A549 (cell line): ENCODE measurements around the gene TRPM6. TPM values are rescaled to one million over a fixed set of nuclear protein-coding genes. Genes with fewer than 3 reads are reported as not detected.

ENCODE experiments used
- ATAC-seq, 2 experiments: fragments of 200-7000 bp in 1 of 2; fragments of >200 bp in 1 of 2; cut with Nextera tagmentation in 1 of 2; cut with Tn5 transposase in 1 of 2; 3 replicates each; pipeline versions ENCODE4 v1.8.0 to v1.9.1; 2018 to 2020; ENCODE audit warnings: mild to moderate bottlenecking in 1 of 2, moderate library complexity in 1 of 2
- CTCF ChIA-PET: fragments of 300-600 bp; sonication (Branson Sonifier 250); formaldehyde crosslinking; extraction: SDS; loops from one replicate; lab custom pipeline; 2021; ENCODE audit warnings: antibody characterized with exemption, inconsistent platforms; lab: Yijun Ruan, JAX
- POLR2A ChIA-PET: fragments of 350-600 bp; formaldehyde crosslinking; extraction: SDS; loops from one replicate; lab custom pipeline; 2021; ENCODE audit warnings: antibody characterized with exemption, inconsistent platforms; lab: Yijun Ruan, JAX
- DNase-seq, 2 experiments: peaks; one replicate each; pipeline versions ENCODE4 v3.0.0 to v3.0.0-alpha.2; 2011 to 2016; ENCODE audit warnings: low read depth in 1 of 2, low spot score in 1 of 2
- FAIRE-seq: peaks from 2 replicates; lab custom pipeline; 2011; peaks lifted over from hg19 to GRCh38; lab: Jason Lieb, UNC
- H3K27ac ChIP-seq, 2 experiments: fragments of >200 bp; sonication (Bioruptor Twin); formaldehyde crosslinking; 3 replicates each; pipeline ENCODE4 v1.5.1; 2016 to 2017
- H3K4me1 ChIP-seq: fragments of >200 bp; sonication (Bioruptor Twin); formaldehyde crosslinking; 3 replicates; pipeline ENCODE4 v1.6.1; 2016
- H3K4me2 ChIP-seq: fragments of >200 bp; sonication (Bioruptor Twin); formaldehyde crosslinking; 3 replicates; pipeline ENCODE4 v1.6.1; 2016
- H3K4me3 ChIP-seq: fragments of >200 bp; sonication (Bioruptor Twin); formaldehyde crosslinking; 3 replicates; pipeline ENCODE4 v1.5.1; 2016
- H3K9me3 ChIP-seq: fragments of >200 bp; sonication (Bioruptor Twin); formaldehyde crosslinking; 3 replicates; pipeline ENCODE4 v1.6.1; 2016
- ESRRA ChIP-seq: fragments of 150-350 bp; IDR thresholded peaks from 2 replicates; pipeline ENCODE4 v1.6.1; 2014; ENCODE audit warnings: mild to moderate bottlenecking, low read length, borderline replicate concordance
- FOSB ChIP-seq: fragments of 250-450 bp; sonication (Bioruptor Pico); IDR thresholded peaks from 2 replicates; pipeline ENCODE4 v1.5.0; 2020; ENCODE audit warnings: mild to moderate bottlenecking, moderate library complexity
- FOSL2 ChIP-seq, 2 experiments: fragments of 450-650 bp in 1 of 2; fragments of >200 bp in 1 of 2; sonication (Bioruptor Twin) in 1 of 2; formaldehyde crosslinking; IDR thresholded peaks; 2 replicates each; pipeline versions ENCODE4 v1.5.0 to v1.6.1; 2016 to 2020; ENCODE audit warnings: mild to moderate bottlenecking in 1 of 2, moderate library complexity in 1 of 2
- HOXA7 ChIP-seq: fragments of 250-450 bp; sonication (Bioruptor Pico); IDR thresholded peaks from 2 replicates; pipeline ENCODE4 v1.5.0; 2020; ENCODE audit warnings: mild to moderate bottlenecking, moderate library complexity
- JUN ChIP-seq, 2 experiments: fragments of >200 bp; sonication (Bioruptor Twin); formaldehyde crosslinking; IDR thresholded peaks; 2 replicates in 1 of 2; 3 replicates in 1 of 2; pipeline ENCODE4 v1.6.1; 2016 to 2017
- KDM5A ChIP-seq: fragments of 200-600 bp; sonication (generic); IDR thresholded peaks from 2 replicates; pipeline ENCODE4 v1.6.1; 2016; ENCODE audit warnings: antibody characterized with exemption, mild to moderate bottlenecking
- MAFK ChIP-seq: fragments of 450-650 bp; IDR thresholded peaks from 2 replicates; pipeline ENCODE4 v1.6.1; 2014; ENCODE audit not compliant: partially characterized antibody
- PHF8 ChIP-seq: fragments of 200-600 bp; sonication (generic); IDR thresholded peaks from 2 replicates; pipeline ENCODE4 v1.6.1; 2016; ENCODE audit warnings: low read depth, mild to moderate bottlenecking, antibody characterized with exemption, moderate library complexity, borderline replicate concordance
- RAD21 ChIP-seq, 2 experiments: fragments of >200 bp in 1 of 2; sonication (Bioruptor Twin) in 1 of 2; formaldehyde crosslinking in 1 of 2; IDR thresholded peaks in 1 of 2; conservative IDR thresholded peaks in 1 of 2; 2 replicates in 1 of 2; 3 replicates in 1 of 2; pipeline ENCODE4 v1.6.1; 2012 to 2018; ENCODE audit warnings: inconsistent platforms in 1 of 2
- SMC3 ChIP-seq: fragments of >200 bp; sonication (Bioruptor Twin); formaldehyde crosslinking; IDR thresholded peaks from 3 replicates; pipeline ENCODE4 v1.6.1; 2018; ENCODE audit warnings: inconsistent platforms
- ZNF302 ChIP-seq: fragments of 250-450 bp; sonication (Bioruptor Pico); IDR thresholded peaks from 2 replicates; pipeline ENCODE4 v1.9.0; 2021; ENCODE audit warnings: inconsistent platforms, mild to moderate bottlenecking, moderate library complexity
- WGBS: methylation state at CpG from one replicate; pipeline ENCODE4 v1.1.6; 2017; ENCODE audit errors: missing lambda C conversion rate; 5-methylcytosine and 5-hydroxymethylcytosine counted together
- polyA plus RNA-seq, 4 experiments: library from polyadenylated mRNA; depleted of rRNA in 3 of 4; stranded (reverse); fragments of >200 nt; fragmentation: RNase III in 1 of 4; extraction: RNeasy Plus Mini Kit Qiagen cat#74134 plus additional on column Dnase treatment in 1 of 4; gene quantifications; 2 replicates in 3 of 4; 3 replicates in 1 of 4; pipeline ENCODE4 v1.2.3, GENCODE V29; 2011 to 2017
- TF ChIP-seq, protein P1 (sequence below): IDR thresholded peaks from 2 replicates; pipeline ENCODE4 v1.6.1; 2012
- TF ChIP-seq, protein P2 (sequence below): fragments of 250-450 bp; sonication (Bioruptor Pico); IDR thresholded peaks from 2 replicates; pipeline ENCODE4 v1.5.0; 2021; ENCODE audit warnings: mild to moderate bottlenecking, moderate library complexity, borderline replicate concordance
- TF ChIP-seq, protein P3 (sequence below): fragments of >200 bp; sonication (Bioruptor Twin); formaldehyde crosslinking; IDR thresholded peaks from 3 replicates; pipeline ENCODE4 v1.5.1; 2016

The TRPM6 gene
- polyA plus RNA-seq, 2 of the 4 experiments (the other 2 are of a cell fraction) = 1.5 to 2.1 TPM

DNA sequence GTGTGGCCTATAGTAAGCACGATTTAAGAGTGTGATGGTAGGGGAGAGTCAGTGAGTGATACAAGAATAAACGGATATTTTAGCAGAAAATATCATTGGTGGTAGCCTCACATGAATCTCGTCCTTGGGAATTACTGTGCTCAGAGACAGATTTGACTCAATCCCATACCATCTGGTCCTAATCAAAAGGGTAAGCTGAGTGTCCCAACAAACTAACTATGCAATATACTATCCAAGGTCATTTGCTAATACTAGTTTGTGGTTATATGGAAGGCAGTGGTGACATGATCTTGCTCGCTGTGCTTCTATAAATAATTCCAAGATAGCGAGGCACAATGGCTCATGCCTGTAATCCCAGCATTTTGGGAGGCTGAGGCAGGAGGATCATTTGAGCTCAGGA lies 103.2 kb downstream of the TRPM6 start:
- H3K4me3 ChIP-seq = no peak overlapping the region
- POLR2A ChIA-PET = no interaction called here
- H3K9me3 ChIP-seq = no peaks in the 10 kb centered on the region
- CTCF ChIA-PET = interaction anchor here (0.6 to 3.5 kb wide), 4 partner anchors 8 to 27 kb away, joined by 3 to 41 read pairs (median 4); no protein-coding TSS in a partner anchor
- DNase-seq = no peak
- H3K4me1 ChIP-seq = peaks cover 11% of the 10 kb centered on the region; the same call in 2 of the 3 replicates
- no peak overlapping the region for H3K27ac ChIP-seq
- ATAC-seq = no peak
- no peak for TF ChIP-seq ESRRA
- TF ChIP-seq KDM5A = no peak
- TF ChIP-seq SMC3 = no peak
- 59% methylated on average over 5 of the region's 5 CpGs for WGBS
- no peak overlapping the region for H3K4me2 ChIP-seq
- no peak for FAIRE-seq

DNA sequence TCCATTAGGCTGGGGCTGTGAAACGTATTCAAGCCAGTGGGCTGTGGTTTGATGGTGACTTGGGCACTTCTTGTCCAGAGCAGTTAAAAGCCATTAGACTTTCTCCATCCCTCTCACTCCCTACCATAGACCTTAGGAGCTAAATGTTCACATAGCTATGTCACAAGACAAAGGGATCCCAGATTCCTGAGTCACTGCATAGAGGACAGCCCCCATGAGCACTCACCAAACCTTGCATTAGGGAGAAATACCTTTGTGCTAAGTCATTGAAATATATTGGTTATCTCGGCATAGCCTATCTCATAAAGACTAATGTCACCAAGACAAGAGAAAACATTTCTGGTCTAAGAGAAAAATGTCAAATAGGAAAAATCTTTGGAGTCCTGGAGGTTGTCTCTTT lies 104.3 kb downstream of the TRPM6 start:
- peak overlapping the region; percentile 36 to 44; a peak in 2 of 6 replicates for H3K27ac ChIP-seq
- ChIA-PET POLR2A (interaction anchor here (1.0 kb wide), 1 partner anchor 245 kb away, joined by 3 read pairs; no protein-coding TSS in a partner anchor), CTCF (interaction anchor here (1.0 to 3.5 kb wide), 7 partner anchors 11 to 245 kb away, joined by 3 to 41 read pairs (median 4); partner anchors contain the start of genes C9orf40 and CARNMT1)
- DNase-seq = peak; percentile 48 to 53
- ATAC-seq = peak; percentile 89 to 95
- no peaks in the 10 kb centered on the region for H3K9me3 ChIP-seq
- 10% methylated on average over 2 of the region's 2 CpGs for WGBS
- no peak overlapping the region for H3K4me3 ChIP-seq
- H3K4me2 ChIP-seq = peak overlapping the region; percentile 41; the same call in 2 of the 3 replicates
- peak; percentile 68 for FAIRE-seq
- peaks cover 11% of the 10 kb centered on the region; the same call in 2 of the 3 replicates for H3K4me1 ChIP-seq
- TF ChIP-seq JUN (IDR thresholded peaks at IDR 0.05) = no peak
- TF ChIP-seq FOSL2 (IDR thresholded peaks at IDR 0.05) = no peak
- peak; percentile 35; the same call in 1 of the 2 replicates for TF ChIP-seq FOSL2 (CRISPR knock-in tag; IDR thresholded peaks at IDR 0.05)
- peak; percentile 24 for TF ChIP-seq MAFK
- TF ChIP-seq, protein P1, sequence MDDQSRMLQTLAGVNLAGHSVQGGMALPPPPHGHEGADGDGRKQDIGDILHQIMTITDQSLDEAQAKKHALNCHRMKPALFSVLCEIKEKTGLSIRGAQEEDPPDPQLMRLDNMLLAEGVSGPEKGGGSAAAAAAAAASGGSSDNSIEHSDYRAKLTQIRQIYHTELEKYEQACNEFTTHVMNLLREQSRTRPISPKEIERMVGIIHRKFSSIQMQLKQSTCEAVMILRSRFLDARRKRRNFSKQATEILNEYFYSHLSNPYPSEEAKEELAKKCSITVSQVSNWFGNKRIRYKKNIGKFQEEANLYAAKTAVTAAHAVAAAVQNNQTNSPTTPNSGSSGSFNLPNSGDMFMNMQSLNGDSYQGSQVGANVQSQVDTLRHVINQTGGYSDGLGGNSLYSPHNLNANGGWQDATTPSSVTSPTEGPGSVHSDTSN = no peak
- no peak for TF ChIP-seq PHF8
- TF ChIP-seq FOSB (CRISPR knock-in tag) = no peak
- TF ChIP-seq ZNF302 (CRISPR knock-in tag) = no peak

DNA sequence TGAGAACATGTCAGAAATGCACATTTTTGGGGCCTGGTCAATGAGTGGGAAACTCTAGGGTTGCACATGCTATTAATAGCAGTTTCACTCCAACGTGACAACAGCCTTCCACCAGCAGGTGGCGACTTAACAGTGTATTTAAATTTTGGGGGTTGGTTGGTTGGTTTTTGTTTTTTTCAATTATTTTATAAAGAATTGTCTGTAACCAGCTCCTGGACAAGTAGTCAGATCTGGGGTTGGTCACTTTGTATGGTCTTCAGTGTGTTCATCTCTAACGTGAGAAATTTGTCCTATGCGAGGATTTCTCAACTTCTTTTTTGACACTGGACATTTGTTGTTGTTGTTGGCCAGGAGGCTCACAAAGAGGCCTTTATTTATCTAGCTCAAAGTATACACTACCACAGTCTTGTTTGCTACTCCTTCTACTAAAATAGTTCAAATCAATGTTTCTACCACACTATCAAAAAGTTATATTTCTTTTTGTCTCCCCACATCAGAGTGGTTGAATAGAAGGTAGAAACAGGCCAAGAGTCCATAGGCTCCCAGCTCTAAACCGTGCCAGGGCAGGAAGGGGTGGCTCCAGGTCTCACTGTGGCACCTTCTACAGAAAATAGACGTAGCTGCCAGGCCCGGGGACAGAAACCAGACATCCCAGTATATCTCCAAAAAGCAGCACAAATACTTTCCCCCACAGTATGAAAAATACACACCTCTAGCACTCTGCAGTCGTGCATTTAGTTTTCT lies 110.4 kb downstream of the TRPM6 start:
- Histone ChIP-seq H3K27ac (no peak overlapping the region), H3K9me3 (no peaks in the 10 kb centered on the region), H3K4me3 (no peak overlapping the region)
- ChIA-PET CTCF (interaction anchor here (0.6 to 12.9 kb wide), 29 partner anchors 9 to 305 kb away, joined by 3 to 304 read pairs (median 5); partner anchors contain the start of genes C9orf40, CARNMT1, NMRK1 and OSTF1), POLR2A (interaction anchor here (0.7 to 1.3 kb wide), 3 partner anchors 110 to 311 kb away, joined by 3 read pairs; partner anchors contain the start of genes NMRK1 and TRPM6)
- FAIRE-seq (no peak), DNase-seq (peak; percentile 46 to 57)
- TF ChIP-seq, protein P2, sequence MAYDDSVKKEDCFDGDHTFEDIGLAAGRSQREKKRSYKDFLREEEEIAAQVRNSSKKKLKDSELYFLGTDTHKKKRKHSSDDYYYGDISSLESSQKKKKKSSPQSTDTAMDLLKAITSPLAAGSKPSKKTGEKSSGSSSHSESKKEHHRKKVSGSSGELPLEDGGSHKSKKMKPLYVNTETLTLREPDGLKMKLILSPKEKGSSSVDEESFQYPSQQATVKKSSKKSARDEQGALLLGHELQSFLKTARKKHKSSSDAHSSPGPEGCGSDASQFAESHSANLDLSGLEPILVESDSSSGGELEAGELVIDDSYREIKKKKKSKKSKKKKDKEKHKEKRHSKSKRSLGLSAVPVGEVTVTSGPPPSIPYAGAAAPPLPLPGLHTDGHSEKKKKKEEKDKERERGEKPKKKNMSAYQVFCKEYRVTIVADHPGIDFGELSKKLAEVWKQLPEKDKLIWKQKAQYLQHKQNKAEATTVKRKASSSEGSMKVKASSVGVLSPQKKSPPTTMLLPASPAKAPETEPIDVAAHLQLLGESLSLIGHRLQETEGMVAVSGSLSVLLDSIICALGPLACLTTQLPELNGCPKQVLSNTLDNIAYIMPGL = no peak
- TF ChIP-seq HOXA7 (CRISPR knock-in tag) (no peak), RAD21 (conservative IDR thresholded peaks at IDR 0.05 in 1 of 2, IDR thresholded peaks at IDR 0.05 in 1 of 2) (peak; percentile 76 to 88), SMC3 (peak; percentile 96)
- TF ChIP-seq, protein P3, sequence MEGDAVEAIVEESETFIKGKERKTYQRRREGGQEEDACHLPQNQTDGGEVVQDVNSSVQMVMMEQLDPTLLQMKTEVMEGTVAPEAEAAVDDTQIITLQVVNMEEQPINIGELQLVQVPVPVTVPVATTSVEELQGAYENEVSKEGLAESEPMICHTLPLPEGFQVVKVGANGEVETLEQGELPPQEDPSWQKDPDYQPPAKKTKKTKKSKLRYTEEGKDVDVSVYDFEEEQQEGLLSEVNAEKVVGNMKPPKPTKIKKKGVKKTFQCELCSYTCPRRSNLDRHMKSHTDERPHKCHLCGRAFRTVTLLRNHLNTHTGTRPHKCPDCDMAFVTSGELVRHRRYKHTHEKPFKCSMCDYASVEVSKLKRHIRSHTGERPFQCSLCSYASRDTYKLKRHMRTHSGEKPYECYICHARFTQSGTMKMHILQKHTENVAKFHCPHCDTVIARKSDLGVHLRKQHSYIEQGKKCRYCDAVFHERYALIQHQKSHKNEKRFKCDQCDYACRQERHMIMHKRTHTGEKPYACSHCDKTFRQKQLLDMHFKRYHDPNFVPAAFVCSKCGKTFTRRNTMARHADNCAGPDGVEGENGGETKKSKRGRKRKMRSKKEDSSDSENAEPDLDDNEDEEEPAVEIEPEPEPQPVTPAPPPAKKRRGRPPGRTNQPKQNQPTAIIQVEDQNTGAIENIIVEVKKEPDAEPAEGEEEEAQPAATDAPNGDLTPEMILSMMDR = peak; percentile 87
- TF ChIP-seq, all 56 proteins: peak for 3
- 31% methylated on average over 8 of the region's 8 CpGs for WGBS
- peak in 1 of 2 experiments; percentile 75; a peak in 3 of 6 replicates for ATAC-seq
- no peak overlapping the region for H3K4me2 ChIP-seq
- H3K4me1 ChIP-seq = no peaks in the 10 kb centered on the region
